M059J (cell line): Measurements from ENCODE around the gene GNAT1. TPM values are rescaled to one million over a fixed set of nuclear protein-coding genes. Genes with fewer than 3 reads are reported as not detected.

Source experiments
- DNase-seq: peaks from one replicate; pipeline ENCODE4 v3.0.0-alpha.2; 2012; ENCODE audit warnings: low read depth
- total RNA-seq: library from RNA; depleted of rRNA; stranded (reverse); fragments of >200 nt; shearing (Covaris generic); gene quantifications from 2 replicates; pipeline ENCODE4 v1.2.3, GENCODE V29; 2014

GNAT1 gene
- total RNA-seq, 1 experiment from 2014 or later = not detected

DNA sequence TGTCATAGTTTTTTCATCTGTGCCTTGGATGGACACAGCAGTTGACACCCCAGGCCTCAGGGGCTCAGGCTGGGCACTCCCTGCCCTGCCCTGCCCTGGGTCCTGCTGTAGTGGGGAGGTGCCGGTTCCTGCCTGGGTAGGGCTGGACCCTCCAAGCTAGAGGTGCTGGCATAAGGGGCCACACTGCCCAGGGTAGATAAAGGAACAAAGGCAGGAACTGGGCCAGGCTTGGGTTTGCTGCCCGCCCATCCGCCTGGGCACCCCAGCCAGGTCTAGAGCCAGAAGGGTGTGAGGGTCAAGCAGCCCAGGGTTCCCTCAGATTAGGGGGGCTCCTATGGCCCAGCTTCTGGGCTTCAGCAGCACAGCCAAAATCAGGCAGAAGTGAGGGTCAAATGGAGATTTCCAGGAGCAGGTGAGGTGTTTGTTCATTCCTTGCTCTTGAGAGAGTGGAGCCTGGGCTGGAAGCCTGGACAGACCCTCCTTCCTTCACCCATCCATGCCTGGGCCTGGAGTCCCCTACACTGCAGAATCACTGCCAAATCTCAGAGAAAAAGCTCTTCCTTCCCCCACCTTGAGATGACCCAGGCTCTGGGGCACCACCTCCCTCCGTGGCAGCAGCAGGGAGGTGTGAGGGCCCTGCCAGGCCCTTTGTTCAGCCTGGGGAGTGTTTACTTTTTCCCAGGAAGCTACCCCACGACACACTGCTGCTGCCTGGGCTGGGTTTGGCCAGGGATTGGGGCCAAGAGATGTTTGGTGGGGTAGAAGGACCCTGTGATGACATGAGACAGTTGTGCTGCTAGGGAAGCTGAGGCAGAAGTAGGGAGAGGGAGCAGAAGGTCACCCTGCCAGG is 29.2 kb upstream of the GNAT1 start:
- DNase-seq = no peak

DNA sequence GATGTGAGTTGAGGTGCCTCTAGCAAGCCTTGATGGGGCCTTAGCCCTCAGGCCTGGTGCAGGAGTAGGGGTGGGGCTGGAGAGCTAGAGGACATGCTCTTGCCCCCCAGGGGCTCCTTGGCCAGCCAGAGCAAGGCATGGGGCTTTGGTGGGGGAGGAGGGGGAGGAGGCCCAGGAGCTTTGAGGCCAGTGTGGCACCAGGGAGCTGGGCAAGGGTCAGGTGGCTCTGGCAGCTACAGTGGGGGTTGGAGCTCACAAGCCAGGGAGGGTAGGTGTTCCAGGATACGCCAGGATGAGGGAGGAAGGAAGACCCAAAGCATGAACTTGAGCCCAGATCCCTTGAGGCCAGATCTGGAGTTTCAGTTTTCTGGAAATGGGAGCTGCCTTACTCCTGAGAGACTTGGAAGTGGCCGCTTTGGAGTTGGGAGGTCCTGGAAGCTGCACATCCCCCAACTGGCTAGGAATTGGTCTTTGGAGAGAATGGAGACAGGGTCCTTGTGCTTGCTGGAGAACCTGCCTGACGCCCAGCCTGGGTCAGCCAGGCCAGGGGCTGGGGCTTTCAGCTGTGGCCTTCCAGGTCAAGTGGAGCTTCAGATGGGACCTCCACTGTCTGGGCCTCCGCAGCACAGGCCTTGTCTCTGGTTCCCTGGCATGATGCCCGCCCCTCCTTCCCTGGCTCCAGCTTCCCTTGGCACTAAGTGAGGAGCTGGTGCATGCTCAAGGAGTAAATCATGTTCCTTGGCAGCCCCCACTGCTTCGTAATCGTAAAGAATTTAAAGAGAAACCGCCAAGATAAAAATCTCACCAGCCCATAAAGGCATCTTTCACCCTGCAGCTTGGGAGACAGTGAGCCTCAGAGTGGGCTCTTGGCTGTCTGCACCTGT is 27.6 kb upstream of the GNAT1 start:
- peak; percentile 94 for DNase-seq

DNA sequence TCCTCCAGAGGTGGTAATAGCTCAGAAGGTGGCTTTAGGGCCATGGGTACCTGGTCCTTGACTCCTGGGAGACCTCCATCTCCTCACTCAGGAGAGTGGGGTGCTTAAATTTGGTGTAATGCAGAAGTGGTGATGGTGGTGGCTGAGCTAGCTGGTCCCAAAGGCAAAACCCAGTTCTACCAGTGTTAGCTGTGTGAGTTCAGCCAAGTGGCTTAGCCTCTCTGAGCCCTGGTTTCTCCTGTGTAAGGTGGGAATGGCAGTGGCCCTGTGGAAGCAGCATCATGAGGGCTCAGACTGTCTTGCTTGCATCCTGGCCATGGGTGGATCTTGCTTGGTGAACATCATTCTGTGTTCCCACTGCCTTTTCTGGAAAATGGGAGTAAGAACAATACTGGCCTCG is 26.9 kb upstream of the GNAT1 start:
- DNase-seq = no peak

DNA sequence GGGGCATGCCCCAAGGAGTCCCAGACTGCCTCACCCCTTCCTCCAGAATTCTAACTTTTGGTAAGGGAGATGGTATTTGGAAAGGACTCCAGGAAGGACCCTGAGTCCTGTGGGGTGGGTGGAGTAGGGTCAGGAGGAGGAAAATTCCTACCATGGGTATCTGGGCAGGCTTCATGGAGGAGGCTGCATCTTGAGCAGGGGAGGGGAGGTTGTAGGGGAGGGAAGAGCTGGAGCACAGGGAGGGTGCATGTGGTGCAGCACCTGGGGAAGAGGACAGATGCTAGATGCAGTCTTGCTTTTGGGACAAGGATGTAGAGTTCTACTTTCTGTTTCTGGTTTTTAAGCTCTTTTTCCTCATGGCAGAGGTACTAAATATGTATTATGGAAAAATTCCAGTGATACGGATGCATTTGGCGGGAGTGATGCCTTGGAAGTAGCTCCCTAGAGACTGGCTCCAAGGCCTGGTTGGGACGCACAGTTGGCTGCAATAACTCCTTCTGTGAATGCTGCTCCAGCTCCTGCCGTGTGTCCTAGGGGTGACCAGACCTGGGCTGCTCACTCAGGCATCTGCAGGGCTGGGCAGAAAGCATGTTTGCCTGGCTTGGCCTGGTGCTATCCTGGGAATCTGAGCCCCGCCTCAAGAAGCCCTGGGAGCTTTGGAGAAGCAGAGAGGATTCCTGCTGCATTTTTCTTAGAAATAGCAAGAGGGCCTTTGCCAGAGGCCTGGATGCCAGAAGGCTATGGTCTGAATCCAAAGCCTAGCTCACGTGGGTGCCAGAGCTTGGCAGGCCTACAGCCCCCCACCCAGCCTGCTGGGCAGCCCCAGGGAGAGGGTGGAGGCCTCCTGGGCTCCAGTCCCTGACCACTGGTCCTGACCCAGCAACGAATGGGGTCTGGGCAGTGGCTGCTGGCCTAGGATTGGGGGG is 26.2 kb upstream of the GNAT1 start:
- DNase-seq = peak; percentile 64

DNA sequence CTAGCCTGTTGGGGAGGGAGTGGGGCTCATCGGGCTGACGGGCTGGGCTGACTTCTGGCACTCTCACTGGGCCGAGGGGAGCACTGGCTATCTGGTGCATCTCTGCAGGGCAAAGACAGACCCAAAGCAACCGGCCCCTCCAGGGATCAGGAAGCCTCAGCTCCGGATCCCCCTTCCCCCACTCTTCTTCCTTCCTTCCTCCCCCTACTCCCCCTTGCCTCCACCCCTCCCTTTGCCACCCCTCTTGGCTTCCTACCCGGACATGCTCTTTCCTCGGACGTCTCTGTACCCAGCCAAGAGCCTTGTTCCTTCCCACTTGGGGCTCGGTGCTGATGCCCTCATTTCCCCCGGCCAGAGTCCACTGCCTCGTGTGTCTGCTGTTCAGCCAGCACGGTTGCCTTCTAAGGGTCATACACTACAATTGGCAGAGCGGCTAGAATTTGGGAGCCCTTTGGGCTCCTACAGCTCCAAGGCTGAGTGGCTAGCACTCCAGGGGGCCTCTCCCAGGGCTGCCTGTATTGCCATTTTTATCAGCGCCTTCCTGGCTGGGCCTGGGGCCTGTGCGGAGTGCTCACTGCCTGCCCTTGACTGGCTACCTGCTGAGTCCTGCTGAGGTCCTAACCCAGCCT is 25.4 kb upstream of the GNAT1 start:
- DNase-seq = no peak

DNA sequence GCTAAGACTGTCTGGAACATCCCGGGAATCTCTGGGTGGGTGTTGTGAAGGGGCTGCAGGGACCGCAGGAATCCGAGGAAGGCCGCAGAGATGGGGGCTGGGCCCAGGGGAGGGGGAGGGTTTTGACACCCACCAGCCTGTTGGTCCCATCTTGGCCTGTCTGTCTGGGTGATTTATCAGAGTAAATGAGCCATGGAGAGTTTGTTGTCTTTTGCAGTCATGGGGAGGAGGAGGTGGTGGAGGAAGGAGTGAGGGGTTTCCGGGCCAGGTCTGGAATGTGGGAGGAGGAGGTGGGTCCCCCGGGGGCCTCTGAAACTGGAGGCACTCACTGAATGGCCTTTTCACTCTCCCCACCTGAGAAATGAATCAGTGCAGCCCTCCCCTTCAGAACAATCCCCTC is 24.8 kb upstream of the GNAT1 start:
- peak; percentile 39 for DNase-seq

DNA sequence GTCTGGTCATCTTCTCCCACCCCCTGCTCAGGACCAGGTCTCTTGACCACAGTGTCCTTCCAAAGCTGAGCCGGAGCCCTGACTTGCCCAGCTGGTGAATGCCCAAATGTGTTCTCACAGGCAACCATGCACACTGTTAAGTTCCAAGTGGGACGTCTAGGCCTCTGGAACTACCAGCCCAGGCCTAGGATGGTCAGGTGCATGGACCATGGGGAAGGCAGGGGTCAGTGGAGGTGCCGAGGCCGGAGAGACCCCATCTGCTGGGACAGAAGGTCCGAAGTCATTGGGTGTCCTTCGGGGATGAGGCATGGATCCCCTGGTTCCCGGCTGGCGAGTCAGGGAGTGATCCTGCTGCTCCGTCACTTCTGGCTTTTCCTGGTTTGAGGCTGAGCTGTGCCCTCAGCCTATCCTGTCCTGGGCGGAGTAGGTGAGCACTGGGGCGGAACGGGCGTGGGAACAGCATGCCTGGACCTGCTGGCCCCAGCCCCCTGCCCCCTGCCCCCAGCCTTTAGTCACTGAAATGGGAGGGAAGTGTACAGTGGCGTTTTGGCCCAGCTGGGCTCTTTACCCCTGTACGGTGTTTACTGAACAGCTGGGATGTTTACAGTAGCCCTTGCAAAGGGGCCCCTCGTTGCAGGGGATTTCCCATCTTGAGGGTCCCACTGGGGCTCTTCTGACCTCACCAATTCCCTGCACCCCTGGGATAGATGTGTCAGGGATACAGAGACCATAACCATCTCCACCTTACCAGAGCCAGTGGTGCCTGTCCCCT is 24.2 kb upstream of the GNAT1 start:
- peak; percentile 46 for DNase-seq

DNA sequence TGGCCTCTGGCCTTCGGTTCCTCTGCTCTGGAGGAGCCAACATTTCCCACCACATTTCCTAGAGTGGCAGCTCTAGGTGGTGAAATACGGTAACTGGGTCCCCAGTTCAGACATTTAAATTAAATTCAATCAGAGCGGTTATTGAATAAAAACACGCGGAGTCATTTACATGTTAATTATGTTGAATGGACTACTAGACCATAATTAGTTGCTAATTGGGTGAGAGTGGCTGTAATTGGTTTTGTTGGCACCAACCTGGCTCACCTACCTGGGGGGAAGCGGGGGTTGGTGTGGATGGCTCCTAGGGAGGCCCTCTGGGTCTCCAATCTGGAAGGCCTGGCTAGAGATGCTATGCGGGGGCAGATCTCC is 23.6 kb upstream of the GNAT1 start:
- DNase-seq = no peak

DNA sequence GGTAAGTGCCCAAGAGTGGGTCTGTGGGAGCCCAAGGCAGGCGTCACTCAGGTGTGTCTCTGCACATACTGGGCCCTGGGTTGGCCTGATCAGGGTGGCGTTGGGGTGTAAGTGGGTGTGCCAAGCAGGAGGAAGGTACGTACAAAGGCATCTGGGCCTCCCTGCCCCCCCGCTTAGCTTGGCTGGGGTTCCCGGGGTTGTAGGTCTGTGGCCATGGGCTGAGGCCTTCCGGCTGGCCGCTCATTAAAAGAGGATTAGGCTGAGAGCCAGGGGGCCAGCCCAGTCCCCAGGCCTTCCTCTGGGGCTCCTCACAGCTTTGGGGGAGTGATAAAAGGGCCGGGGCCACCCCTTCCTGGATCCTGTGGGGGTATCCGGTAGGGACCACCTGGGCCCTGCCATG is 23.0 kb upstream of the GNAT1 start:
- DNase-seq = peak; percentile 57

DNA sequence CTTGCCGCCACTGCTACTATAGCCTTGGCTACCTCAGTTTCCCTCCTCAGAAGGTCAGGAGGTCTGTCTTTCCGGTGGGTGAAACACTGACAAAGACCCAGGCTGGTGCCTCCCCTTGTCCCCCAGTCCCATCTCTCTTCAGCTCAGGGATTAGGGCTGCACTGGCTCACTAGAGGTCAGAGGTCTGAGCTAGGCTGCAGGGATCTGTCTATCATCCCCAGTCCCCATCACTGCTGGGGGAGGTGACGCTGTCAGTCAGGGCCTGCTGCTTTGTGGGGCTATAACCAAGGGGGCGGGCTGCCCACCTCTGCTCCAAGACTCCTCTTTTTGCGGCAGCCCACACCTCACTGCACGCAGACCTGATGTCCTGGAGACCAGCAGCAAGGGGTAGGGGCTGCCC is 22.6 kb upstream of the GNAT1 start:
- no peak for DNase-seq

DNA sequence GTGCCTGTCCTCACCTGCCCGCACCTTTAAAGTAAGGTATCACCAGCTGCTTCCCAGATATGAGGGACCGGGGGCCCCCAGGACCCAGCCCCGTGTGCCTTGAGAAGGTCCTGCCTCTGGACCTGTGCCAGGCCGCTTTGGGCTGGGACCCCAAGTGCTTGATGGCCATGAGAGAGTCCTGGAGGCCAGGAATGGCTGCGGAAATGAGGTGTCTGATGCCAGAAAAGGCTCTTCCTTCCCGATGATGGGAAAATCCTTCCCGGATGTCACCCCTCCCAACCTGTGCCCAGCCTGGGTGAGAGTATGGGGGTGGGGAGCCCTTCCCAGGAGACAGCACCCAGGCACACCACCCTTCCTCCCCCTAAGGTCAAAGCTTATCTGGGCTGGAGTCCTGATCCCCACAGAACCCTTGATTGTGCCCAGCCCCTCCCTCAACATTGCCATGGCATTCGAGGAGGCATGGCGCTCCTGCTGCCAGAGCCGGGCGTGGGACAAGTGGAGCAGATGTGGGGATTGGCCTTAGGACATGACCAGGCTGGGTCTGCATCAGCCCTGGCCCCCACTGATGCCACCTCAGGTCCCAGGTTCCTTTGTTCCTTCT is 22.1 kb upstream of the GNAT1 start:
- no peak for DNase-seq

DNA sequence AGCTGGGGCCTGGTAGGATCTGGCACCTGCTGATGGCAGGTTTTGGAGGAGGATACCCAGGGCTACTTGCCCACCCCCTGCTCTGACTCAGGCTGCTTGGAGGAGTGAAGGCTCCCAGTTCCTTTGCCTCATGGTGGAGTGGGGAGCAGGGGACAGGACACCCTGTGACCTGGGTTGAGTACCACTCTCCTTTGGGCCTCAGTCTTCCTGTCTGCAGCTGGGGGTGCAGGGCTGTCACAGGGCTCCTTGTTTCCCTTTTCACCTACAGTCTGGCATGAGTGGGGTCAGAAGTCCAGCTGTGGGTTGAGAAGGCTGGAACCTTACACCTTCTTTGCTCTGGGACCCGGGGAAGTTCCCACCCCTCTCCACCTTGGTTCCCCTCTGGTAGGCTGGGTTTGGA is 21.6 kb upstream of the GNAT1 start:
- no peak for DNase-seq

DNA sequence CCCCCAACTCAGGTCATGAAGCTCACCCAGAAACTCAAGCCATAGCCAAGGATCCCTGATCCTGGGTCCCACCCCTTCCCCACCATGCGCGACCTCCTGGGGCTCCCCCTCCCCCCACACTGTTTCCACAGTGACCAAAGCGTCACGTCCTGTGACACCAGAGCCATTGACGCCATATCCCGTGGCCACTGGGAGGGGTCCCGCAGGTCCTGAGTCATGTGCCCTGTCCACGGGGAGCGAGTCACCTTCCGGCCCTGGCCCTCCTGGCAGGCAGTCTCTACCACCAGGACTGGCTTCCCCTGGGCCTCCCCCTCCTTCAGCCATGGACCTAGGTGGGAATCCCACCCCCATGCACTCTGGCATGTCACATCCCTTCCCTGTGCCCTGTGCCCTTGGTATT is 20.7 kb upstream of the GNAT1 start:
- DNase-seq = peak; percentile 84

DNA sequence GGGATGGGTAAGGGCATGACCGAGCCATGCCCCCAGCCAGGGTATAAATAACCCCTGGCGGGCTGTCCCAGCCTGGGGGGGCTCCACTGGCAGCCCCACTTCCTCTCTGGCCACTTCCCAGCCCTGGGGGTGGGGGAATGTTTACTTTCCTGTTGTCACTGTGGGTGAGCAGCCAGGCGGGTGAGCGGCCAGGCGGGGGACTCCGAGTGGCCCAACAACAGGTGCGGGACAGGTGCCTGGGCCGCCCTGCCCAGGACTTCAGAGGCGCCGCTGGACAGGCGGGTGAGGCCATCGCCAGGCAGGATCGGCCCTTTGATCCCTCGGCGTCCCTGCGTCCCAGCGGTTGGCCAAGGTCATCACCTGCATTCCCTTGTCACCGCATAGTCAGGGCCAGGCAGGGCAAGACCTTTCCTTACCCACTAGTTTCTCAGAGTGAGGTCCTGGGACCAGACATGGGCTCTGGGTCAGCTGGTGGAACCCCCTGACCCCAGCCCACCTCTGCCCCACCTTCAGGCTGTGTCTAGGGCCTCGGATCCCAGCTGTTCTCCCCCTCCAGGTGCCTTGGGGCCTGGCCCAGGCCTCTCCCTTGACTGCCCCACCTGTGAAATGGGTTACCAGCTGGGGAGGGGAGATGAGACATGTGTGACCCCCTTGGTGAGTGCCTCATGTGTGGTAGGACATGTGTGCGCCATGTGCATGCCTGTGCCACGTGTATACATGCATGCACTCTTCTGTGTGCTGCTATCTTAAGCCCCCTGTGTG is 19.7 kb upstream of the GNAT1 start:
- DNase-seq = no peak

DNA sequence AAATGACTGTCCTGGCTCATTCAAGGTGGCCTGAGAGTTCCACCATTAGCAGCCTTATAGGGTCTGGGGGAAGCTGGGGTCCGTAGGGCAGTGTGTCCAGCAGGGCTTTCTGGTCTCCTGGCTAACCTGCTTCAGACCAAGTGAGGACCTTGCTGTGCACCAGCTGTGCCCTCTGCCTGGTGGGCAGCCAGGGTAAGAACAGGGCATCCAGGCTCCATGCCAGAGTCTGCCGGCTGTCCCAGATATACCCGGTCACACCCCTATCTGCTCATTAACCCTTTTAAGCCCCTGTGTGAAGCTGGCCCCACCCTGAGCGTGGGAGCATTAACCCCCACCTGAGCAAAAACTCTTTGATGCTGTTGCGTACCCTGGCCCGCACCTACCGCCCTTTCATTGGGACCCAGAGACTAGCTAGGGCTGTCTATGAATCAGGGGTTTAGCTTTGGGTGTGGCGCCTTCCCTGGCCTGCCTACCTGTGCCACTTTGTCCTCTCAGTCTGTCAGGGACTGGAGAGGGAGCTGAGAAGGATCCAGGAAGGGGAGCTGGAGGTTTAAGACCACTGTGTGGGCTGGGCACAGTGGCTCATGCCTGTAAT is 18.7 kb upstream of the GNAT1 start:
- DNase-seq = no peak

DNA sequence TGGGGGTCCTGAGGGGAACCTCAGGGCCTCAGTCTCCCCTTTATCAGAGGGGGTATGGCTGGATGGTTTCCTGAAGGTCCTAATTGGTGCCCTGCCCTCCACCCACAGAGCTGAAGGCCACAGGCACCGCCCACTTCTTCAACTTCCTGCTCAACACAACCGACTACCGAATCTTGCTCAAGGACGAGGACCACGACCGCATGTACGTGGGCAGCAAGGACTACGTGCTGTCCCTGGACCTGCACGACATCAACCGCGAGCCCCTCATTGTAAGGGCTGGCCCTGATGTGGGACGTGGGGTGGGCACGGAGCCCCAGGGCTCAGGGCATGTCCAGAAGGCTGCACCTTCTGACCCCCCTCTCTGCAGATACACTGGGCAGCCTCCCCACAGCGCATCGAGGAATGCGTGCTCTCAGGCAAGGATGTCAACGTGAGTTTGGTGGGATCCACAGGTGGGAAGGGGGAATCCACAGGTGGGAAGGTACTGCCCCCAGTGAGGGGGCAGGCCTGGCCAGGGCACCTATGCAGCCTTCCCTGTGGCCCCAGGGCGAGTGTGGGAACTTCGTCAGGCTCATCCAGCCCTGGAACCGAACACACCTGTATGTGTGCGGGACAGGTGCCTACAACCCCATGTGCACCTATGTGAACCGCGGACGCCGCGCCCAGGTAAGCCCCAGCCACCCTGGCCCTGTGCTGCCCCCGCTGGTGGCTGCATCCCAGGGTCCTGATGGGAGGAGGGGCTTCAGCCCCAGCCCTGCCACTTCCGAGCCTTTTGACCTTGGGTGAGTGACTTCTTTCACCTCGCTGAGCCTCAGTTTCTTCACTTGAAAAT is 17.5 kb upstream of the GNAT1 start:
- no peak for DNase-seq

DNA sequence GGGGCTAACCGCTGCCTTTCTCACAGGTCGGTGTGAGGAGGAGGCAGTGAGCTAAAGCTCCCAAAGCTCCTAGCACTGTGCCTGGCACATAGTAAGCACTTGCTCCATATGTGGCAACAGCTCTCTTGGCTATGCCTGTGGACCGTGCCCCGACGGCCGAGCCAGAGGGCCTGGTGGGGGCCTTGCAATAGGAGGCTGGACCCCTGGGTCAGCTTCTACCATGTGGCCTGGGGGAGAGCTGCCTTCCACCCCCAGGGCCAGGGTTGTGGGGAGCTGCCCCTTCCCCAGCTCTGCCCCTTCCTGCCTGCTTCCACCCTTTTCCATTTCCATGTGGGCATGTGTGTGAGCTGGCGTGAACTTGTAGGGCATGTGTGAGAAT is 16.9 kb upstream of the GNAT1 start:
- no peak for DNase-seq

DNA sequence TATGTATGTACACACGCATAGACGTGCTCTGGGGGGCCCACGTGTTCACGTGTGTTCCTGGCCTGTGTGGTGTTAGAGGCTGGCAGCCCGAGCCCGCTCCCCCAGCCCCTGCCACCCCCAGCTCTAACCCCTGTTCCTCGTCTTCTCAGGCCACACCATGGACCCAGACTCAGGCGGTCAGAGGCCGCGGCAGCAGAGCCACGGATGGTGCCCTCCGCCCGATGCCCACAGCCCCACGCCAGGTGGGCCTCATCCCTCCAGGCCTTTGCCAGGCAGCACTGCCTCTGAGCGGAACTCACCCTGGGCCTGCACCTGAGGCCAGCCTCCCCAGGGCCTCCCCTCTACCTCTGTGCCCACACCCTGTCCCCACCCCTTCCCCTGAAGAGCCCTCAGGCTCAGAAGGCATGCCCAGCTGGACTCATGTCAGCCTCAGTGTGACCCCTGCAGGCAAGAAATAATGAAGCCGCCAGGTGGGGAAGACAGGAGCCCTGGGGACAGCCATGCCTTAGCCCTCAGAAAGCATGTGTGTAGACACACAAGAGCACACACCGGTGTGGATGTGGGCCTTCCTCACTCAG is 16.4 kb upstream of the GNAT1 start:
- no peak for DNase-seq
